ENCODE results near the gene ARL5C.

DNA sequence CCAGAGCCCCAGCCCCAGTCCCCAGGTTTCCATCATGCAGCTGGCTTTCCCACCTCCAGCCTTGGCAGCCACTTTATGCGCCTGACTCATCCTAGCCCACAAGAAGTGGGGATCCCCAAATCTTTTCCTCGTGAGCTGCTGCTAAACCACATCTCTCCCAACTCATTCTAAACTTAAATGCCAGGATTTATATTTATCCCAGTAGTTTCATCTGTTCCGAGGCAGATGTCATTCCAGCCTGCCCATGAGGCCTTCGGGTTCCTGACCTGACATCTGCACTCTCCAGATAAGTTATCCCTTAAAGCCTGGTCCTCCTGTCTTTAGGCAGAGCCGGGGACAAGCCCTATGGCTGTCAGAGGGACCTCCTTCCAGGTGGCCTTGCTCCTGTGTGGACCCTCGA is 31.1 kb downstream of the ARL5C start:
- TF ChIP-seq, protein P1, sequence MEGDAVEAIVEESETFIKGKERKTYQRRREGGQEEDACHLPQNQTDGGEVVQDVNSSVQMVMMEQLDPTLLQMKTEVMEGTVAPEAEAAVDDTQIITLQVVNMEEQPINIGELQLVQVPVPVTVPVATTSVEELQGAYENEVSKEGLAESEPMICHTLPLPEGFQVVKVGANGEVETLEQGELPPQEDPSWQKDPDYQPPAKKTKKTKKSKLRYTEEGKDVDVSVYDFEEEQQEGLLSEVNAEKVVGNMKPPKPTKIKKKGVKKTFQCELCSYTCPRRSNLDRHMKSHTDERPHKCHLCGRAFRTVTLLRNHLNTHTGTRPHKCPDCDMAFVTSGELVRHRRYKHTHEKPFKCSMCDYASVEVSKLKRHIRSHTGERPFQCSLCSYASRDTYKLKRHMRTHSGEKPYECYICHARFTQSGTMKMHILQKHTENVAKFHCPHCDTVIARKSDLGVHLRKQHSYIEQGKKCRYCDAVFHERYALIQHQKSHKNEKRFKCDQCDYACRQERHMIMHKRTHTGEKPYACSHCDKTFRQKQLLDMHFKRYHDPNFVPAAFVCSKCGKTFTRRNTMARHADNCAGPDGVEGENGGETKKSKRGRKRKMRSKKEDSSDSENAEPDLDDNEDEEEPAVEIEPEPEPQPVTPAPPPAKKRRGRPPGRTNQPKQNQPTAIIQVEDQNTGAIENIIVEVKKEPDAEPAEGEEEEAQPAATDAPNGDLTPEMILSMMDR (IDR thresholded peaks at IDR 0.05; ENCODE audit: insufficient read depth, low read length, poor library complexity, severe bottlenecking) = no peak
- TF ChIP-seq EZH2phosphoT487 (conservative IDR thresholded peaks at IDR 0.05; ENCODE audit: low read length) = no peak

All from SU-DHL-6 (cell line).